GM19023 (cell line): ENCODE data around the gene SEC24B.
"Not testable (repeated sequence)": the region's sequence is repeated elsewhere in the genome, so short reads cannot be mapped to it uniquely, and the experiment has no call there.

ENCODE experiments used
- ATAC-seq: cut with Tn5 transposase; IDR thresholded peaks from one replicate; pipeline ENCODE4 v1.9.1; 2021; ENCODE audit warnings: mild to moderate bottlenecking, moderate library complexity; ENCODE audit not compliant: unreplicated experiment

SEC24B gene

DNA sequence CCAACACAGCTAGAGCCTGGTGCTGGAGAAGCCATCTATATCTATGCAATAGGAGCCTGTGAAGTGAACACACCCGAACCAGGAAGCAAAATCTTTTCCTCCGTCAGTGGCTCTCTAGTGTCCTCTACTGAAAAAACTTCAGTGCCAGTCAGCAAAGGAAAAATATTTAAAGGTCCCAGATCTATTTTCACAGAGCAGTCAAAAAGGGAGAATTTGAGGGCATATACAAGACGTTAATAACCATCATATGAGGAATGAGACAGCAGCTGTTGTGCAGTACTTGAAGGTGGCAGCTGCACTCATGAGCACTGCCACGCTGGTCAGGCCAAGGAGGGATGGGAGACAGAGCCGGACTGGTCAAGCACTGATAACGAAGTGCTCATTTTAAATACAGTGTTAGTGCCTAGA, 140.8 kb downstream of the SEC24B start:
- no peak for ATAC-seq

DNA sequence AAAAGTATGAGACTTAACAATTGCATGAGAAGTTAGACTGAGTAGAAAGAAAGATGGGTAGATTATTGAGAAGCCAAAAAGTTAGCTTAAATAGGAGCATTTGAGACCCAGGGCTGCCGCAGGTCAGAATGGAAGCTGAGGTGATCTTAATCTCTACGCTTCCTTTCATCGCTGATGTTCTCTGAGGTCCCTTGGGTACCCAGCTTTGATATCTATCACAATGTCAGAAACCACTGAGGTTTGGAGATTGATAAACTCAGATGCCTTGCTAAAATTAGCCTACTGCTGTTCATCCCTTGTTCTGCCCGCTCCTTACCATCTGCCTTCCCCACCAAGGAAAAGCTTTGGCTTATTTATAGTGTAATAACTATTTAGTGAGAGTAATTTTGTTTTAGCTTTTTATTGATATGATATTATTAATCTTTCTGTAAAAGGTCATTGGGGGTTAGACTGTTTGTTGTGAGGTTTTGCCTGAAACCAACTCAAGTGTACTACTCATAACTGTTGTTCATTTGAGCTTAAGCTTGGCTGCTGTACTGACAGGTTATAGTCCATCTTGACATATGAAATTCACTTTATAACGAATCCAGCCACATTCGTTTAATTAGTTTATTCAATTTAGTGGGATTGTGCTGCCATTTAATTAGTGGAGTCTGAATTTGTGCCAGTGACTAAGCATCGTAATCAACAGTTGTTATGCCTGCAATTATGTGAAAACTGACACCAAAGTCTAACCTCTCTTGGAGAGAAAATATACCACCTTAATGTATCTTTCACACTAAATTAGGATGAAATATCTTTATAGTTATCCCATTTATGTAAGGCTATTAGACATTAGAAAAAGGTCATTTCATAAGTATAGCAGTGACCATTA, 141.6 kb downstream of the SEC24B start:
- no peak for ATAC-seq

DNA sequence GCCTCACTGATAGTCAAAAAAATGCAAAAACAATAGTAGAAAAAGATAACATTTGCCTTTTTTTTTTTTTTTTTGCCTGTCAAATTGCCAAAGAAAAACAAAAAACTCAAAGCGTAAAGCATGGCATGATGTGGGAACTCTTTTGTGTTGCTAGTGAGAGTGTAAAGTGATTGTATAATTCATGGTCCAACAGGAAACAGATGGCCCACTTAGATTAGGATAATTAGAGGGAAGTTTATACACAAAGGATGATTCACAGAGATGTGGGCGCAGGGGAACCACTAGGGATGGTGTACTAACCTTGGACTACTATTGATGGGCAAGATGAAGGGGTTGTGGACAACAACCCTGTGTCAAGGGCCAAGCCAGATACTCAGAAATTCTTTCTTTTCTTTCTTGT, 142.8 kb downstream of the SEC24B start:
- no peak for ATAC-seq

DNA sequence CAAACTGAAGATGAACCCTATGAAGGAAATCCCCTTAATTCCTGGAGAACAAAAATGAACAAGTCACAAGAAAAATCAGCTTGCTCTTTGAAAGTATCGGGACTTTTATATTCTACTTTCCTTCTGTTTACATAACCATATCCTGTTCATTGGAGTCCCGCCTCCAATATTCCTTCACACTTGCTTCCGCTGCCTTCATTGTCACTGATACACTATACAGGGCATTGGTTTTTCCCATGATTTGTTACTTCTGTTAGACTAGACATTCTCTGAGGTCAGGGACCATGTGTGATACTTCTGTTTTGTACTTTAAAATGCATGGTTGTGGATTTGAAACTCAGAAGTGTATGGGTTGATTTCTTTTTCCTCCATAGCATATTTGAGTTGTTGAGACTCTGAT, 145.2 kb downstream of the SEC24B start:
- ATAC-seq = no peak

DNA sequence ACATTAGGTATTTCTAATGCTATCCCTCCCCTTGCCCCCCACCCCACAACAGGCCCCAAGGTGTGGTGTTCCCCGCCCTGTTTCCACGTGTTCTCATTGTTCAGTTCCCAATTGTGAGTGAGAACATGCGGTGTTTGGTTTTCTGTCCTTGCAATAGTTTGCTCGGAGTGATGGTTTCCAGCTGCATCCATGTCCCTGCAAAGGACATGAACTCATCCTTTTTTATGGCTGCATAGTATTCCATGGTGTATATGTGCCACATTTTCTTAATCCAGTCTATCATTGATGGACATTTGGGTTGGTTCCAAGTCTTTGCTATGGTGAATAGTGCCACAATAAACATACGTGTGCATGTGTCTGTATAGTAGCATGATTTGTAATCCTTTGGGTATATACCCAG, 146.4 kb downstream of the SEC24B start:
- not testable (repeated sequence) for ATAC-seq

DNA sequence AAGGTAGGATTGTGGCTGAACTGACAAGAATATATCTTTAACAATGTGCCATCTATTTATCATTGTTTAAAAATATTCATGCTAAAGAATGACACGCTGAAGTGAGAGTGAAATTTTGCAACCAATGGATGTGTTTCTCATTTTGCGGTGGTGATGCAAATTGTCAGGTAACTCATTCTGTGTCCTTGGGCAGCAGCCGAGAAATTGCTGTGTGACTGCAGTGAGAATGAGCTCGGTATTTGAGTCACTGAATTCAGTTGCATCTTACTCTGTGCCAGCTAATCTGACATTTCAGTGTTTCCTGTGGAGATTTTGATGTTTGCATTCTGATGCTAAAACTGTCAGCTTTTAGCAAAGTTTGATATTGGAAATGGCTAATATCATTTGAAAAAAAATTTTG, 154.6 kb downstream of the SEC24B start:
- peak; percentile 98 for ATAC-seq

DNA sequence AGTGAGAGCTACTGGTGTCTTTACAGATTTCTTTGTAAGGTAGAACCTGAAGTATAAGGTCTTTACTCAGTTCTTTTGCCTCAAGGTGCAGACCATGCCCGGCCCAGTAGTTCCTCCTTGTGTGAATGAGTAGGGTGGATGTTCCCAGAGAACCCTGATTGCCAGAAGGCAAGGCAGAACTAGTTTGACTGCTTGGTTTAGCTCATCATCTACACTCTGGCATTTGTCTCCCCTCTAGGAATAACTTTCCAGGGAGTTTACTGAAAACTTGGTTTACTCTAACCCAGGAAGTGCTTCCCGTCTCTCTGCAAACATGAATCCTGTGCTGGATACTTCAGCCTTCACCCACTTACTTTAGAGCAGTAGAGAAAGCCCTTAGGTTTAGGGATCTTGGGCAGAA, 155.5 kb downstream of the SEC24B start:
- no peak for ATAC-seq

DNA sequence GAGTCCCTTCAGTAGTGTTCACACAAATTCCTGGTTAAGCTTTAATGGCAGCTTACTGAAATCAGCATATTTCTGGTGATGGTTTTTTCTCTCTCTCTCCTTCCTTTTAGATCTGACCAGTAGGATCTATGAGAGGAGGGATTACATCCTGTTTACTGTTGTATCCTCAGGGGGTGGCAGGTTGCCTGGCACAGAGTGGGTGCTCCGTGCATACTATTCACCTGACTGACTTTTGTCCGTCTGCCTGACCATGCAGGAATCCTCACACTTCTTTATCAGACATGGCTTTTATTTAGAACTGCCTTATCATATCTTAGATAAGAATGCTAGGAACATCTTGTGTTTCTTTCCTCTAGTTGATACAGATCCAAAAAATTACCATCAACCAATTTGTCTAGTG, 156.0 kb downstream of the SEC24B start:
- ATAC-seq = no peak
